Stimulated activated CD8-positive, alpha-beta memory T cell treated with anti-CD3 and anti-CD28 coated beads, Interleukin-15, amount 100 ng/mL, for 48 hours (primary cell): ENCODE measurements around the gene DCAF12.

ENCODE experiments used
- DNase-seq, 2 donors: peaks; one replicate each; pipeline ENCODE4 v3.0.0-alpha.2; 2020; ENCODE audit warnings: low read depth in 2 of 2

The DCAF12 gene

GRCh38 chr9:34125681-34126206 lies 754 bp downstream of the DCAF12 start:
- DNase-seq = no peak

GRCh38 chr9:34124926-34125325 lies 1.6 kb downstream of the DCAF12 start:
- no peak for DNase-seq

GRCh38 chr9:34124099-34124498 lies 2.4 kb downstream of the DCAF12 start:
- no peak for DNase-seq

- no peak for DNase-seq
These were observed 2.8 kb downstream of the DCAF12 start for GRCh38 chr9:34123682-34124081.

GRCh38 chr9:34121996-34122395 lies 4.5 kb downstream of the DCAF12 start:
- DNase-seq = no peak

GRCh38 chr9:34119713-34120112 lies 6.8 kb downstream of the DCAF12 start:
- no peak for DNase-seq

- DNase-seq = no peak
These were observed 12.1 kb downstream of the DCAF12 start for GRCh38 chr9:34114436-34114835.

- DNase-seq = no peak
These were observed 20.4 kb downstream of the DCAF12 start for GRCh38 chr9:34106110-34106509.

GRCh38 chr9:34102796-34103195 lies 23.7 kb downstream of the DCAF12 start:
- DNase-seq = no peak

- DNase-seq = no peak
These were observed 28.2 kb downstream of the DCAF12 start for GRCh38 chr9:34098307-34098706.

GRCh38 chr9:34097865-34098264 lies 28.6 kb downstream of the DCAF12 start:
- no peak for DNase-seq

- no peak for DNase-seq
These were observed 29.7 kb downstream of the DCAF12 start for GRCh38 chr9:34096751-34097150.

- DNase-seq = no peak
These were observed 32.9 kb downstream of the DCAF12 start for GRCh38 chr9:34093578-34093977.

- no peak for DNase-seq
These were observed 37.2 kb downstream of the DCAF12 start for GRCh38 chr9:34089311-34089710.

- DNase-seq = no peak
These were observed 39.1 kb downstream of the DCAF12 start for GRCh38 chr9:34087370-34087769.

- DNase-seq = no peak
These were observed 39.6 kb downstream of the DCAF12 start for GRCh38 chr9:34086864-34087263.

GRCh38 chr9:34085581-34086500 lies 40.7 kb downstream of the DCAF12 start:
- DNase-seq = no peak

- no peak for DNase-seq
These were observed 41.9 kb downstream of the DCAF12 start for GRCh38 chr9:34084562-34084961.

- DNase-seq = no peak
These were observed 47.3 kb downstream of the DCAF12 start for GRCh38 chr9:34079181-34079580.

GRCh38 chr9:34072868-34073590 lies 53.5 kb downstream of the DCAF12 start:
- no peak for DNase-seq

- no peak for DNase-seq
These were observed 54.1 kb downstream of the DCAF12 start for GRCh38 chr9:34072410-34072809.

- DNase-seq = no peak
These were observed 55.7 kb downstream of the DCAF12 start for GRCh38 chr9:34070606-34071324.
